EH (cell line): ENCODE results near the gene IDI2.
A peak's percentile ranks its signal among the peaks of the same experiment; 100 is the strongest.

Experiments used
- DNase-seq: peaks from one replicate; pipeline ENCODE4 v3.0.0-alpha.2; 2015; ENCODE audit warnings: low read depth

IDI2 gene

DNA sequence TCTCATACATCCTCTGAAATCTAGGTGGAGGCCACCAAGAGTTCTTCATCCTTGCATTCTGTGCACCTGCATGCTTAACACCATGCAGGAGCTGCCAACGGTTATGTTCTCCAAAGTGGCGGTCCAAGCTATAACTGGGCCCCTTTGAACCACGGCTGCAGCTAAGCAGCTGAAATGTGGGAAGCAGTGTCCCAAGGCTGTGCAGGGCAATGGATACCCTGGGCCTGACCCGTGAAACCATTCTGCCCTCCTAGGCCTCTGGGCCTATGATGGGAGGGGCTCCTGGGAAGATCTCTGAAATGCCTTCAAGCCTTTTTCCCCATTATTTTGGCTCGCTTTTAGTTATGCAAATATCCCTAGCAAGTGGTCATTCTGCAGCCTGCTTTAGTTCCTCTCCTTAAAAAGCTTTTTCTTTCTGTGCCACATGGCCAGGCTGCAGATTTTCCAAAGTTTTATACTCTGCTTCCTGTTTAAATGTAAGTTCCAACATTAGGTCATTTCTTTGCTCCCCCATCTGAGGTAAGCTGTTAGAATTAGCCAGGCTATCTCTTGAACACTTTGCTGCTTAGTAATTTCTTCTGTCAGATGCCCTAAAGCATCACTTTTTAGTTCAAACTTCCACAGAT, 45.1 kb downstream of the IDI2 start:
- no peak for DNase-seq

GRCh38 chr10:978826-979421, 46.7 kb downstream of the IDI2 start:
- peak; percentile 20 for DNase-seq

GRCh38 chr10:976316-976715, 49.3 kb downstream of the IDI2 start:
- DNase-seq: no peak

- no peak for DNase-seq
Measured at GRCh38 chr10:974785-975074, 50.9 kb downstream of the IDI2 start.

DNA sequence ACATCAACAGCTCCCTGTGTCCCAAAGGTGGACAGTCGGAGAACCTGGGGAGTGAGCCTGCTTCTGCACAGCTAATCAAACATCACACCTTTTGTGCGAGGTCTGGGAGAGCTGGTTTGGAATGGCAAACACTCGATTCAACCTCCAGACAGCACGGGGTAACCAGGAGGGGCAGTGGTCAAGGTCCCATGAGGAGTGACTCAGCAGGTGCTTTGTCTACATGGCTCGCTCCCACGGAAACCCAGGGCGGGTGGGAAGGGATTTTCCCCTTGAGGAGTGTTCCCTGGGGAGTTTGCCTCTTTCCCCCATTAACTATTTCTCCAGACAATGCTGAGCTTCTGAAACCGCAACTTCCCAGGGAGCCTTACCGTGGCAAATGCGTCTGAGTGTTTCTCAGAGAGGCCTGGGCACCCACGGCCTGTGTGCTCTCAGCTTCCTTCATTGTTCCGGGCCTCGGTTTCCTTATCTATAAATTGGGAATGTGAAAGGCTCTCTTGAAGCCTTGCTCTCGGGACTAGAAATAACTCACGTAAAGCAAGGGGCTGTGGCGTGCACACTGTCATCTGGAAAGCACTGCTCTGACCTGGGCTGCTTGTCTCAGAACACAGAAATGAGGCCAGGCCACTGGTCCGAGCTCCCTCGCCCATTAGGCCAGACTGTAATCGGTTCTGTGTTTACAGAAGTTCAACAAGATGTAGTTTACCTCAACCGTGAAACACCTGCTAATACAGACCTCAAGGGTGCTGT, 51.4 kb downstream of the IDI2 start:
- no peak for DNase-seq

DNA sequence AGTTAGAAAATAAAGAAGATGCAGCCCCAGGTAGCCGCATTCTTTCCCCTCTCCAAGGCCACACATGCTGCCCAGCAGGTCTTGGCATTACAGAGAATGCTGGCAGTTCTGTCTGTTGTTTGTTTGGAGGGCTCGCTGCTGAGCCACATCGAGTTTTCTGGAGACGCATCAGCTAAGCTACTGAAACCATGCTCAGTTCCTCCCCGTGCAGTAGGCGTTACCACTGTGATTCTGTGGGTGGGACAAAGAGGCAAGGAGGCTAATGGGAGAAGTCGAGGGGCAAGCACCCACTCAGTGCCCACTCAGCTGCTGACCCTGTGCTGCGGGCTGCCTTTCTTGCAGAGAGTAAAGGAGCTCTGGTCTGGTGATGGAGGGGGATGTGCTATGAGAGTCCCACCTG, 52.9 kb downstream of the IDI2 start:
- no peak for DNase-seq

- DNase-seq: no peak
Measured at GRCh38 chr10:971613-972012, 54.0 kb downstream of the IDI2 start.

DNA sequence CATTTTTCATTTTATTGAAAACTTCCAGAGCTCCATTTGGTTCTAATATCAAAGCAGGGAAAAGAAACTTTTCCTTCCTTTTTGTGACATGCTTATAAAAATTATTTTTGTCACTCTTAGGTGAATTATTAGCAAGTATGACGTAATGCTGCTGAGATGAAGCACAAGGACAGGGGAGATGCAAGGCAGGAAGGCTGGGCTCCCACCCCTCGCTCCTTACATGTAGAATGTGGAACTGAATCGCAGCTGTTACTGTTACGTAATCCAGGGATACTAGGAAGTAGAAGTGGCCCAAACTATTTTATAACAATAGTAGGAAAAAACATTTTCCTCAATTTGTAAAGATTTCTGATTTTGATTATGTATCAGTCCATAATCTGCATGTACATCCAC, 54.5 kb downstream of the IDI2 start:
- DNase-seq: peak; percentile 11

GRCh38 chr10:970311-971149, 55.1 kb downstream of the IDI2 start:
- DNase-seq: peak; percentile 63

DNA sequence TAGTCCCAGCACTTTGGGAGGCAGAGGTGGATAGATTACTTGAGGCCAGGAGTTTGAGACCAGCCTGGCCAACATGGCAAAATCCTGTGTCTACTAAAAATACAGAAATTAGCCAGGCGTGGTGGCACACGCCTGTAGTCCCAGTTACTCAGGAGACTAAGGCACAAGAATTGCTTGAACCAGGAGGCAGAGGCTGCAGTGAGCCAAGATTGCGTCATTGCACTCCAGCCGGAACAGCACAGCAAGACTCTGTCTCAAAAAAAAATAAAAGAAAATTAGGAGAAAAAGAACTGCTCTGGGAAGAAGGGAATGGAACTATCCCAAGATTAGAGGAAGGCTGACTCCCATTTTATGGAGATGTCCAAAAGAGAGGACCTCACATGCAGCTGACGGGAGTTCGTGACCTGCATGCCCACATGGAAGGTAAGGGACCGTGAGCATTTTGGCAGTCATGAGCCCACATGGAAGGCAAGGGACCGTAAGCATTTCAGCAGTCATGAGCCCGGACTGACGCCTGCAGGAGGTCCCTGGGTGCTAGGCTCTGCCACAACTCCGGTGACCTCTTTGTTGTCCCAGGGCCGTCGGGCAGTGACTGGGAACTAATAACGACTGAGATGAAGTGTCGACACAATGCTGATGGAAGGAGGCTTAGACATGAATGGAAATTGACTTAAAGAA, 56.0 kb downstream of the IDI2 start:
- no peak for DNase-seq
